GM19351 (cell line): ENCODE data around the gene TTC17.
"Not testable (repeated sequence)": the region's sequence is repeated elsewhere in the genome, so short reads cannot be mapped to it uniquely, and the experiment has no call there.

Source experiments
- ATAC-seq: cut with Tn5 transposase; IDR thresholded peaks from one replicate; pipeline ENCODE4 v1.9.1; 2021; ENCODE audit warnings: mild to moderate bottlenecking, moderate library complexity; ENCODE audit not compliant: unreplicated experiment

TTC17 gene

DNA sequence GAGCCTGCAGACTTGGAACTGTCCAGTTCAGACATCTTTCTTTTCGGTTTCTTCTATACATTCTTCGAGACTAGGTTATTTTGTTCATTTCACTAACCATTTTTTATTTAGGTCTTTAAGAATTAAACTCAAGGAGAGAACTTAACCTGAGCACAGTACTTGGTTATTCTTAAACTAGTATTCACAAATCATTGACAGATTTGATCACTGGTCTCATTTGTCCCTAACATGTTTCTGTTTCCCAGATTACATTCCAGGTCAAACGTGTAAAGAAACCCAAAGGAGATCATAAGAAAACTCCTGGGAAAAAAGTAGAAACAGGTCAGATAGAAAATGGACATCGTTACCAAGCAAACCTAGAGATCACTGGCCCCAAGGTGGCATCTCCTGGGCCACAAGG is 85.1 kb downstream of the TTC17 start:
- no peak for ATAC-seq

DNA sequence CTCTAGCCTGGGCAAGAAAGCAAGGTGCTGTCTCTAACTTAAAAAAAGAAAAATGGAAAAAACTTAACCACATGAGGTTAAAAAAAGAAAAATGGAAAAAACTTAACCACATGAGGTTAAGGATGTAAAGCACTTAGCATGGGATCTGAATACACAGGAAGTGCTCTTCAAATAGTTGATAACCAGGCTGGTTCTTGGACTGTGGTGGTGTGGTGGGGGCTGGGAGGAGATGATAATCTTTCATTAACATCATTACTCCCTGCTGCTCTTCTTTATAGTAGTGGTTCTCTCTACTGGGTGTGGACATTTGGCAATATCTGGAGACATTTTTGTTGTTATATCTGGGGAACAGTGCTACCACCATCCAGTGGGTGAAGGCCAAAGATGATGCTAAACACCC is 88.4 kb downstream of the TTC17 start:
- no peak for ATAC-seq

DNA sequence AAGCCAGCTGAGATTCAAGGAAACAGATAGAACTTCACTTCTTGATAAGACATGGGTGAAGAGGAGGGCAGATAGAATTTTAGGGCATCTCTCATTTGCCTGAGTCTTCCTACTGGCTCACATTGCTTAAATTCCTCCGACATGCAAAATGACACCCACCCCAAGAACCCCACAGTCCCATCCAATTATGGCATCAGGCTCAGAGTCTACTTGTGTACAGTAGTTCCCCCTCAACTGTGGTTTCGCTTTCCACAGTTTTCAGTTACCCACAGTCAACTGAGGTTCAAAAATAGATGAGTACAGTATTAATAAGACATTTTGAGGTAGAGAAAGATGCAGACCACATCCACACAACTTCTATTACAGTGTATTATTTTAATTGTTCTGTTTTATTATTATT is 99.8 kb downstream of the TTC17 start:
- ATAC-seq = no peak

DNA sequence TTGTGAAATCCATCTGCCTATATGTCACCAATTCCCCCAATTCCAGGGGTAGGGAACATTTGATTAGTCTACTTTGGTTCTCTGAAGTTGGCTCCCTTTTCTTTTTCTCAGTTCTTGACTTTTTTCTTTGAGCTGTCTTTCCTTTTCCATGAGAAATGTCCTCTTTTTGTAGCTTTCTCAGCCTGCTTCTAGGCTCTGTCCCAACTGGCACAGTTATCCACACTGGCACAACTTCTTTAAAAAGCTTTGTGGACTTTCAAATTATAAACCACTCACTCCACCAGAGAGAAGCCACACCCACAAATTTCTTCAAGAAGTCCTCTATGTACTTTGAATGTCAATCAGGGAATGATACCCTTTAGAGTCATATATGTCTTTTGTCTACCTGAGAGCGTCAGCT is 100.5 kb downstream of the TTC17 start:
- ATAC-seq = no peak

DNA sequence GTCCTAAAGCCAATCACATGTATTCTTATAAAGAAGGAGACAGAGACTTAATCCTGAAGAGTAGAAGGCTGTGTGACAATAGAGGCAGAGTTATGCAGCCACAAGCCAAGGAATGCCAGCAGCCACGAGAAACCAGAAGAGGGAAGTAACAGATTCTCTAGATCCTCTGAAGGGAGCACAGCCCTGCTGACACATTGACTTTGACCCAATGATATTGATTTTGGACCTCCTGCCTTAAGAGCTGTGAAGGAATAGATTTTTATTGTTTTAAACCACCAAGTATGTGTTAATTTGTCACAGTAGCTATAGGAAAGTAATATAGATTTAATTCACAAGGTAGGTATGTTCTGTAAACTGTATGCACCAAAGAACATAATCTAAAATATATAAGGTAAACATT is 103.6 kb downstream of the TTC17 start:
- ATAC-seq = no peak

DNA sequence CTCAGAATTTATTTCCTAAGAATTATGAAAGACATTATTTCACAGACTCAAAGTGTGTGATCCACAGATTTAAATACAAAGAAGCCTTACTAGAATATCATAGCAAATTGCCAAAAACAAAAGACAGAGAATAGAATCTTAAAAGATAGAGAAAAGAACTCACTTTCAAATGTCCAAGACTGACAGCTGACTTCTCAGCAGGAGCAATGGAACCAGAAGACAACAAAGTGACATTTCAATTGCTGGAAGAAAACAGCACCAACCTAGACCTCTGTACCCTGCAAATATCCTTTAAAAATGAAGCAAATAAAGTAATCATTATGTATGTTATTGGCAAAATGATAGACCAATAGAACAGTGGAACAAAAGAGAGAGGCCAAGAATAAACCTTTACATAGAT is 109.2 kb downstream of the TTC17 start:
- ATAC-seq = no peak

DNA sequence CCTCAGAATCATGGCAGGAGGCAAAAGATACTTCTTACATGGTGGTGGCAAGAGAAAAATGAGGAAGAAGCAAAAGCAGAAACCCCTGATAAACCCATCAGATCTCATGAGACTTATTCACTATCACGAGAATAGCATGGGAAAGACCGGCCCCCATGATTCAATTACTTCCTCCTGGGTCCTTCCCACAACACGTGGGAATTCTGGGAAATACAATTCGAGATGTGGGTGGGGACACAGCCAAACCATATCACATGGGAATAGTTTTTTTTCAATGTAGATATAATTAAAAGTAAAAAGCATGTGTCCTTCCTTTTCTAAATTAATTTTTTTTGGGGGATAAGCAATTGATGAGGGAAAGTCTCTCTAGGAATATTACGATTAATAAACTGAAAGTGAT is 118.8 kb downstream of the TTC17 start:
- not testable (repeated sequence) for ATAC-seq

DNA sequence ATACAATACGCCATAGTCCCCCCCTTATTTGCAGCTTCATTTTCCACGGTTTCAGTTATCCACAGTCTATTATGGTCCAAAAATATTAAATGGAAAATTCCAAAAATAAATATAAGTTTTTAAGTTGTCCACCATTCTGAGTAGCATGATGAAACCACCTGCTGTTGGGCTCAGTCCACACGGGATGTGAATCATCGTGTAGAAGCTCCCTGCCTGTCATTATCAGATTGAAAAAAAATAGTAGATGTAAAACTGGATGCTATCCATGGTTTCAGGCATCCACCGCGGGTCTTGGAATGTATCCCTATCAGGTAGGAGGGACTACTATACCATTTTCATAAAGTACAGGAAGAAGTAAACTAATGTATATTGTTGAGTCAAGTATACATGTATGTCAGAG is 127.4 kb downstream of the TTC17 start:
- ATAC-seq = no peak

DNA sequence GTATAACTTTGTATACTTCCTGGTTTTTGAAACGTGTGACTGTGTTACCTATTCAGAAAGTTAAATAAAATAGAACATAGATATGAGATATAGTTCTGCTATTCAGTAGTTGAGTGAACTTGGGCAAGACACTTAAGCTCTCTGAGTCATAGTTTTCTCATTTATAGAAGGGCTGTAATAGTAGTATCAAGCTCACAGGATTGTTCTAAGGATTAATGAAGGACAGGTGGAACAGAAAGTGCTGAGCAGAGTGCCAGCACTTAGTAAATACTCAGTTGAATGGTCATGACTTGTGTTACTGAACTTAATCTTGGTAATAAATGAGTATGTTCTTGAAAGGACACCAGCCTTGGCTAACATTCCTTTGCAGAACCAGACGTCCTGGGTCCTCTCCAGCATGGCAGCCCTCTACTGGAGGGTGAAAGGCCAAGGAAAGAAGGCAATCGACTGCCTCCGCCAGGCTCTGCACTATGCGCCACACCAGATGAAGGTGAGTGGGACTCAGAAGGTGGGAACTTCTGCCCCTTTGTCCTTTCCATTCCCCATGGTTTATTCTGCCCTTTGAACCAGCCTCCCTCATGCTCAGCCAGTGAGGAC is 131.2 kb downstream of the TTC17 start:
- ATAC-seq = no peak

DNA sequence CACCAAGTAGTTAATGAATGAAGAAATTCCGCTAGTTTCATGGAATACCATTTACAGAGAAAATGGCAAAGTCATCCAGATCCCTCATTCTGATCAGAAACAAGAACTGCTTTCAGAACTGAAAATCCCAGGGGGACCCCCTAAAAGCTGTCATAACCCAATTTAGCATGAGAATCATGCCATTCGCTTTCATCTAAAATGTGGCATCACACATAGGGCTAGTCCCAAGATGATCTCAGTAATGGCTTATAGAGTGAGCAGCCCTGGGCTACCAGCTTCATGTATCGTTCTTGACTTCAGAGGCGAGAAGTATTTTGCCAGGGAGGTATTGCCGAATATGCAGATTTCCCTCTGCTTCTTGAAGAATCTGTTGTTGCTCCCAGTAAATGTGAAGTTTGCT is 134.0 kb downstream of the TTC17 start:
- ATAC-seq = no peak

DNA sequence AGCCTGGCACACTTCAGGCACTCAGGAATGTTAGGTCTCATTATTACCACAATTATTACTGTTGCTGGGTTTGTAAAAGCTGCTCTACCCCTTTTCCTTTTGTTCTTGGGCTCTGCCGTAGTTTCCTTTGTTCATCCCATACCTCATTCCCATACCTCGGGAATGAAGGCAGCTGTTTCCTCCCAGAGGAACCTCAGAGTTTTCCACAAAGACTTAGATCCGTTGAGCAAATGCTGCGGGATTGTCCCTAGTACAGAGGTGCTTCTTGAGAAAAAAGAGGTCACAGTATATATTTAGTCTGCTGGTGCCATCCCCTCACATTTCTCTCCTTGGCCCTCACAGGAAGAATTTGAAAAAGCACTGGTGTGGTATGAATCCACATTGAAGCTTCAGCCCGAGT is 134.7 kb downstream of the TTC17 start:
- ATAC-seq = no peak

DNA sequence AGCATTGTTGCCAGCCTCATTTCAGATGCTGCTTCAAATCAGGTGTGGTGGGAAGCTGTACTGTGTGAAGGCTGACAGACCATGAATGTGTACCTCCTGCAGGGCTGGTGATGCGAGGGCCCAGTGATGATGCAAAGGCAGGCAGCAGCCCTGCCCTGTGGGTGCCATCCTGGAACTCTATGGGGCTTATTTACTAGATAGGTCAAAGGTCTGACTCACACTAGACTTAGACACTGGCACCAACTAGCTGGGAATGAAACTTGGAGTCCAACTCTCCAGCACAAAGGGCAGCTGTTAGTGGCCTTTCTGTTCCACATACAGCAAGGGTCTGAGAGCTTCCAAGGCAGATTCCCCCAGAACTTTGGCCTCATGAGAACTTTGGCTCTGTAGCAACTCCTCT is 138.4 kb downstream of the TTC17 start:
- ATAC-seq = no peak

DNA sequence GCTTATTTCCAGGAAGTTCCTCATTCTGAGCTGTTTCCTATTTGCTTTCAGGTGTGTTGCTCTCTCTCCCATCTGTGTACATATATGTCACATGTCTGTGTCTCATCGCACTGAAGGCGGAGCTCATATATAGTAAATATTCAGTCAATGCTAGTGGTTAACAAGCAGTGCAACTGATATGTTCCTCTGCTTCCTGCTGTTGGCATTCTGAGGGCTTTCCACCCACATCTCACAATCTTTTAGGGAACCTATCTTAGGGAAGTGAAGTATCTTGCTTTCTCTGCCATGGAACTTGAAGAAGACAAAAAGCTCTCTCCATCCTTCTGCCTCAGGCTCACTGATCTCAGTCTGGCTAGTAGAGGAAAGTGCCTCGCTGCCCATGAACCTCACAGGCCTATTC is 139.8 kb downstream of the TTC17 start:
- ATAC-seq = no peak

DNA sequence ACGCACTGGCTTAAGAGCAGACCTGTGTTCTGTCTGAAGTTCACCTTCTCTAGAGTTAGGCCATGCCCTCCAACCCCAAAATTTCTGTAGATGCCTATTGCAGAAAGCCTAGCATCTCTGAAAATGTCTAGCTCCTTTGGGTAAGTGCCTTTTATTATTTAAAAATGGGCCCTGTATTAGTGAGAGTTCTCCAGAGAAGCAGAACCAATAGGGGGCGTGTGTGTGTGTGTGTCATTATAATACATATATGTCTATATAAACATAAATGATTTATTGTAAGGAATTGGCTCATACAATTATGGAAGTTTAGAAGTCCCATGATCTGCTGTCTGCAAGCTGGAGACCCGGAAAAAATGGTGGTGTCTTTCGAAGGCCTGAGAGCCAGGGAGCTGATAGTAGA is 144.7 kb downstream of the TTC17 start:
- no peak for ATAC-seq

DNA sequence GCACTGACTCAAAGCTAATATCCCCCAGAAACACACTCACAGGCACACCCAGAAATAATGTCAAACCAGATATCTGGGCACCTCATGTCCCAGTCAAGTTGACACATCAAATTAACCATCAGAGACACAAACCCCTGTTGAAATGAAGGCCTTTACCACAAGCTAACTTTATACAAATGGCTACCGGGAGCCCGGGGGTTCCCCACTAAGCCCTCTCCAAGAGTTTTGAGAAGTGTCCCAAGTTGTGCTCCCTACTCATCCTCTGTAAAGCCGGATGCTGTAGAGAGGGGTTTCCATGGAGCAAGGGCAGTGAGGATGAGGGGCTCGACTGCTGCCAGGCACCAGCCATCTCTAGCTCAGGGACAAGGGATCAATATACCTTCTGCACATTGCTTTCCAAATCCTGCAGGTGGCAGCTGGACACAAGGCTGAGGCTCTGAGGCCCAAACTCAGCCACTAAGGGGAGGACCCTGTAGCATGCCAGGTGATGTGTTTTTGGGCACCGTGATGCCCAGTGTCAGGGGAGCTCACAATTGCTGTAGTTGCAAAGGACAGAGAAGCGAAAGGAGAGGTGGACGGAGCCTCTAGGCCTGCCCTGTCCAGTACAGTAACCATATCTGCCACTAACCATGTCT is 145.7 kb downstream of the TTC17 start:
- ATAC-seq = peak; percentile 65

DNA sequence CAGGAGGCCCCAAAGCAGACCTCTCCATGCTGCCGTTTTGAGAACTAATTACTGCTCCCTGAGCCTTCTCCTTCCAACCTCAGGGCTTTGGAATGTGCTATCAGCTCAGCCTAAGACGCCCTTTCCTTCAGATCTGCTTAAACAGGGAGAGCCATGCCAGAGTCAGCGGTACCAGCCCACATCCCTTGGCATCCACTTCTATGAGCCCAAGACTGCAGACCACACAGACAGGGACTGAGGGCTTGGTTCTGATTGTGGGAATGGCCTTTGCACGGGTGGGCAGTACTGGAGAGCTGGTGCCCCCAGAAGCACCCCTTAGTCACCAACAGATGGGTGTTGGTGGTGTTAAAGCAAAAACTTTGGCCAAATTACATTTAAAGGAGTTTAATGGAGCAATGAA is 146.5 kb downstream of the TTC17 start:
- no peak for ATAC-seq

DNA sequence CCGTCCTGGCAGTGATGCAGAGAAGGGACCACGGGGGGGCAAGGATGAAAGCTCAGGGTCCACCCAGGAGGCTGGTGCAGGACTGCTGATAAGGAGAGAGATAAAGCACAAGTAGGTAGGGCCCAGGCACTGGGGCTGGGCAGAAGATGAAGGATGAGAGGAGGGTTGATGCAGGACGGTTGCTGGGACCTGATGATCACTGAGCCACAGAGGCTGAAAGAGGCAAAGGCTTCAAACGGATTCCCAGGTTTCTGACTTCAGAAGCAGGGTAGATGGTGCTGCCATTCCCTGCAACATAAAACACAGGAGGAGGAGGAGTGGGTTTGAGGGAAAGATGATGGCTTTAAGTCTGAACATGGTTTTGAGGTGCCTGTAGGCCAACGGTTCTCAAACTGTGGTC is 148.5 kb downstream of the TTC17 start:
- ATAC-seq = no peak

DNA sequence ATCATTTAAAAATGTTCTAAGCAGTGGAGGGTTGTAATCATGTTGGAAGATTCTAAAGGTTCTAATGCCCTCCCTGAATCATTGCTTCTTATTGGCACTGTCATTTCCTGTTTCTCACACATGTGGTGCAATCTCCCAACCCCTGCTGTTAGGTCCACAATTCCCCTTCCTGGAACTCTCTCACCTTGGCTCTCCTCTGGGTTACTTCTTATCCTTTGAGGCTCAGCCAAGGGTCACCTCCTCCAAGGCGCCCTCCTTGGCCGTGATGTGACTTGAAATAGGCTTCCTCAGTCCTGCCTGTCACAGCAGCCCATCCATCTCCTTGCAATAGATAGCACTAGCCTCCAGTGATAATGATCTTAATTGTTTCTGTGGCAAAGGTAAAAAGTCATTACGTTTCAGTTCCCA is 149.8 kb downstream of the TTC17 start:
- no peak for ATAC-seq

DNA sequence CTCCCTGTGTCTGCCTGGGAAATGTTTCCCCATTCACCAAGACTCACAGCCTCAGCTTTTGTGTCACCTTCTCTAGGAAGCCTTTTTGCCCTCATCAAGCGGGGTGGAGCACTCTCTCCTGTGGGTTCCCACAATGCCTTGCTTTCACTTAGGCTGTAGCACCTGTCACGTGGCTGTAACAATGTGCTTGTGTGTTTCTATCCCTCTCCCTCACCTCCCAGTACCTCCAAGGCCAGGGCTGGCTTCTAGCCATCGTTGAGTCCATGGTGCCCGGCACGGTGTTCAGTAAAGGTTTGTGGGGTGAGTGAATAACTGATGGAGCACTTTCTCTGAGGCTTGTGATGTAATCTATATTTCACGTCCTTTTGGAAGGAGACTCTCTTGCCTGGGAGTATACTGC is 153.2 kb downstream of the TTC17 start:
- ATAC-seq = no peak

DNA sequence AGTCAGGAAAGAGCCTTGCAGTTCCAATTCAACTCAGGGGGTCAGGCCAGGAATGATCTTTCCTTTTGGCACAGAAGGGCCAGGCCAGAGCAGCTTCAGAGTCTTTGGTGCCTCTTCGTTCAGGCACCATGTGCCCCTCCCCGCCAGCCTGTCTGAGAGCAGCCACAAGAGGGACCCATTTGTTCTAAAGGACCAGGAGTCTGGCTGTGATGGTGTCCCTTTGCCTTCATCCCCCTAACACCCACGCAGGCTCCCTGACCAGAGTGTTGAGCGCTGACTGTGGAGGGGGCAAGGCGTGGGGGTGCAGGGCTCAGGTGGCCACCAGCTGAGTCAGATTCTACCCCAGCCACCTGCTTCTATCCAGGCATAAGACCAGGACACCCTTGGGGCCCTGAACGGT is 156.4 kb downstream of the TTC17 start:
- ATAC-seq = no peak

DNA sequence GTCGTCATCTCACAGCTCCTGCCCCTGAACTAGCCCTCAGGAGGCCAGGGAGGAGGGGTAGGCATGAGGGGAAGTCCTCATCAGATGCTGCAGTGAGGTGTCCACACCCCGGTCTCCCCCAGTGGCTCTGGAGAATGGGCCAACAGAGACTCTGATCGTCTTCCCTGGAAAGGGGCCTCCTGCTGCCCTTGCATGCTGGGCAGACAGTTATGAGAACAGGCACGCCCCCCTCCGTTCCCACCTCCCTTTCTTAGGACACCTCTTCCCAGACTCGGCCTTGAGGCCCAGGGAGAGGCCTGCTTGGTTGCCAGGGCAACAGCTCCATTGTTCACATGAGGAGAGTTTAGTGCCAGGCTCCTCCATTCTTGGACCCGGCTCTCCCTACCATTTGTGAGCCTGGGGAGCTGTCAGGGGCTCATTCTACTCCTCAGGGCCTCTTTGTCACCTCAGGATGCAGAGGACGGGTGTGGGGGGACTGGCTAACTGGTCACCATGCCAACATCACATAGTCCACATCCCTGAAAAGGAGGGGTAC is 157.7 kb downstream of the TTC17 start:
- no peak for ATAC-seq

DNA sequence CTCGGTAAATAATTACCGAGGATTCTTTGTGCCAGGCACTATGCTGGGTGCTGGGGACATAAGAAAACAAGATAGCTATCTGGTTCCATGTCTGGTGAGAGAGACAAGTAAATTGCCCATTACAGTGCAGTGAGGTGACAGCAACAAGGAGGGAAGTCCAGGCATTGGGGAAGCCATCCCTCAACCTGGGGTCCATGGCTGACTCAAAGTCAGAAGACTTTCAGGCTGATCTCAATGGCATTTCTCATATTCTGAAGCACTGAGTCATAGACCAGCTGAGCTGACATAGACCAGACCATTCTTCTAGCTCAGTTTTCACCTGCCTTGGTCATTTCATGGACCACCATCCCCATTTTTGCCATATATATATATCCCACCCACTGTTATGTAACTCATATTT is 158.8 kb downstream of the TTC17 start:
- ATAC-seq = no peak
